Activated naive CD8-positive, alpha-beta T cell treated with anti-CD3 and anti-CD28 coated beads for 36 hours (primary cell): ENCODE results near the gene SRPK2. TPM values are rescaled to one million over a fixed set of nuclear protein-coding genes. Genes with fewer than 3 reads are reported as not detected.
"Not testable (repeated sequence)": the region's sequence is repeated elsewhere in the genome, so short reads cannot be mapped to it uniquely, and the experiment has no call there.

ENCODE experiments used
- DNase-seq: peaks from one replicate; pipeline ENCODE4 v3.0.0; 2021
- H3K27ac Mint-ChIP-seq: one replicate; pipeline ENCODE4 v1.8.0; 2022; ENCODE audit warnings: mild to moderate bottlenecking, moderate library complexity, mixed read lengths
- H3K27me3 Mint-ChIP-seq: one replicate; pipeline ENCODE4 v1.8.0; 2022; ENCODE audit warnings: mild to moderate bottlenecking, mixed read lengths
- H3K36me3 Mint-ChIP-seq: one replicate; pipeline ENCODE4 v1.8.0; 2021; ENCODE audit warnings: mild to moderate bottlenecking, mixed read lengths
- H3K4me1 Mint-ChIP-seq: one replicate; pipeline ENCODE4 v1.8.0; 2021; ENCODE audit warnings: mixed read lengths
- H3K4me3 Mint-ChIP-seq: one replicate; pipeline ENCODE4 v1.8.0; 2022; ENCODE audit warnings: mild to moderate bottlenecking, moderate library complexity, mixed read lengths
- H3K9me3 Mint-ChIP-seq: one replicate; pipeline ENCODE4 v1.8.0; 2022; ENCODE audit warnings: mixed read lengths
- total RNA-seq, 2 experiments: library from RNA; stranded (reverse); gene quantifications; one replicate each; pipeline ENCODE4 v1.2.3, GENCODE V29; 2021

Gene SRPK2
- total RNA-seq, 2 experiments from 2014 or later = 38.2 to 38.8 TPM

DNA sequence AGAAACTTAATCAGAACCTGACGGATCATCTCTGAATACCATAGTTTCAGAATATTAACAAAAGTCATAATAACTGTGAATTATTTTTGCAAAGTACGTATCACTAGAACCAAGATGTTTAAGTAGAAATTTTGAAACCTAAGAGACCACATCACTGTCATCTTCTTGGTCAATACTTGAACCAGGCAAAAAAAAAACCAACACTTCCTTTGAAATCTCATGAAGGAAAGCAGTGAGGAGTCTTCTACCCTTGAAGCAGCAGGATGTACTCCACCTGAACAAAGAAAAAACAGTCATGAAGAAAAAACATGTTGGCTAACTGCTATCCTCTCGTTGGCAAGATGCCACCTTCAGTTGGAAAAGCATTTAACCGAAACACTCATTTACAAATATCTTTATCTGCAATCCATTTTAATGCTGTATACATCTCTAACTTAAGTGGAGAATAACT lies 82.4 kb downstream of the SRPK2 start:
- H3K27ac Mint-ChIP-seq = peak overlapping the region; percentile 78
- H3K9me3 Mint-ChIP-seq = peaks cover 1% of the 10 kb centered on the region
- no peak for DNase-seq
- H3K36me3 Mint-ChIP-seq = peaks cover 19% of the 10 kb centered on the region
- peak overlapping the region; percentile 11 for H3K4me3 Mint-ChIP-seq
- H3K4me1 Mint-ChIP-seq = peaks cover 62% of the 10 kb centered on the region
- H3K27me3 Mint-ChIP-seq = no peaks in the 10 kb centered on the region

DNA sequence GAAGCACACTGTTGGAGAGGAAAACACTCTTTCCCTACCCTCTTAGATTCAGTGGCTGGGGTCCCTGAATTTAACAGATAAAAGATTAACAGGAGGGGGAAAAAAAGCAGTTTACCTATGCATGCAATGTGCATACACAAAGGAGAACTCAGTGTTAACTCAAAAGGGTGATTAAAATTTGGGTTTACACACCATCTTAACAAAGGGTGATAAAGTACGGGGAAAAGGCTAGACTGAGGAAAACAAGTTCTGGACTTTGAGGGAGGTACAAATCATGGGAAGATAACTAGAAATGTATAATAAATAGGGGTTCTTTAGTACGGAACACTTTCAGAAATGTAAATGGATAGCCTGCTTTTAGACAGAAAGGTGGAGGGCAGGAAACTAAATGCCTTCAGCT lies 83.1 kb downstream of the SRPK2 start:
- peaks cover 22% of the 10 kb centered on the region for H3K36me3 Mint-ChIP-seq
- H3K27me3 Mint-ChIP-seq = no peaks in the 10 kb centered on the region
- peaks cover 62% of the 10 kb centered on the region for H3K4me1 Mint-ChIP-seq

DNA sequence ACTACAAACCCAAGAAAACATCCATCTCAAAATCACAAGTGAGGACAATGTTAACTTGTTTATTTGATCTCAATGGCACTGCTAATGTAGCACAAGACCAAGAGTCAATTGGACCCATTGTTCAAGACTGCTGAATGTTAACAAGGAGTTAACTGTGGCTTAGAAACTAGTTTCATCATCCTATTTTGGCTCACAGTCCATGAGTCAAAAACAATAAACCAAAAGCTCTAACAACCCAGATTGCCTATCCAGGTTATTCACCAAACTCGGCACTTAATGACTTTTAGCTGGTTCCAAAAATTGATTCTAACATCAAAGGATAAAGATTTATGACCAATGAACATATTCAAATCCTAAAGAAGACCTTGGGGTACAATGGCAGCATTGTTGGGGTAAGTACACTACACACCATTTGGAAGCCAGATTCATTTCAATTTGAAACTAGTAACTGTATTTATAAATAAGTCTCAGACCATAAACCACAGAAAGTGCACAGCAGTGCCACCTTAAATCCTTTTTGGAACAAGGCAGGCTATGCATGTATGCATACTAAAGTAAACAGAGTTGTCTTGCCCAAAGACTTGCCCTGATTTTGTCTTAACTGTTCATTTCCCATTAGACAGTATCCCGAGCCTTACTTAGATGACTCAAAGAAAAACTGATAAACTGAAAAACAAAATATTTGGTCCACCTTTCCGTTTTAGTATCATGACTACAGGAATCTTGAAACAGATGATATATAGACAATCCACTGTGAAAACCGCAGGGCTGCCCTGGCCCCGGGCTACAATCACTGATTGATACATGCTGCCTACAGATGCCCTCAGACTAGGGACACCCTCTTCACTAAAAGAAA lies 84.5 kb downstream of the SRPK2 start:
- Mint-ChIP-seq H3K4me3 (no peak overlapping the region), H3K27ac (peak overlapping the region; percentile 12), H3K9me3 (peaks cover 4% of the 10 kb centered on the region)

More for the DNA sequence above, 83.1 kb downstream of the SRPK2 start:
- Mint-ChIP-seq H3K9me3 (peaks cover 2% of the 10 kb centered on the region), H3K27ac (peak overlapping the region; percentile 78), H3K4me3 (no peak overlapping the region)
- no peak for DNase-seq

DNA sequence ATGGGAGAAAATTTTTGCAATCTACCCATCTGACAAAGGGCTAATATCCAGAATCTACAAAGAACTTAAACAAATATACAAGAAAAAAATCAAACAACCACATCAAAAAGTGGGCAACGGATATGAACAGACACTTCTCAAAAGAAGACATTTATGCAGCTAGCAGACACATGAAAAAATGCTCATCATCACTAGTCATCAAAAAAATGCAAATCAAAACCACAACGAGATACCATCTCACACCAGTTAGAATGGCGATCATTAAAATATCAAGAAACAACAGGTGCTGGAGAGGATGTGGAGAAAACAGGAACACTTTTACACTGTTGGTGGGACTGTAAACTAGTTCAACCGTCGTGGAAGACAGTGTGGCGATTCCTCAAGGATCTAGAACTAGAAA lies 88.1 kb downstream of the SRPK2 start:
- peak overlapping the region; percentile 74 for H3K27ac Mint-ChIP-seq
- peaks cover 34% of the 10 kb centered on the region for H3K36me3 Mint-ChIP-seq
- H3K27me3 Mint-ChIP-seq, H3K9me3 Mint-ChIP-seq, DNase-seq: not testable (repeated sequence)
- H3K4me1 Mint-ChIP-seq = peaks cover 58% of the 10 kb centered on the region
- H3K4me3 Mint-ChIP-seq = peak overlapping the region; percentile 4

More for the DNA sequence above, 84.5 kb downstream of the SRPK2 start:
- H3K27me3 Mint-ChIP-seq = no peaks in the 10 kb centered on the region
- DNase-seq = no peak
- peaks cover 27% of the 10 kb centered on the region for H3K36me3 Mint-ChIP-seq
- H3K4me1 Mint-ChIP-seq = peaks cover 59% of the 10 kb centered on the region

DNA sequence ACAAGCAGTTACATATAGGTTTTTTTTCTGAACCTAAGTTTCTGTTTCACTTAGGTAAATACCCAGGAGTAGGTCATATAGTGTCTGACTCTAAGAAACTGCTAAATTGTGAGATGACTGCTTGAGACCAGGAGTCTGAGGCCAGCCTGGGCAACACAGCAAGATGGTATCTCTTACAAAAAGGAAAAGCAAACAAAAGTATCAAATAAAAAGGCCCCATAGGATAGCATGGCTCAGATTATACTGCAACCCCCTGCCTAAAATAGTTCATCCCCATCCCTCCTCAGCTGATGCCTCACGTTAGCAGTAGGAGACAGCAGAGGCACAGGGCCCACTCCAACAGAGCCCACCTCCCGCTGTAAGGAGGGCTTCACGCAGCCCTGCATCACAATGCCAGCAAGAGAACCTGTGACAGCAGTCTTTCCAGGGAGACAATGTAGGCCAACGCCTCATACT lies 90.3 kb downstream of the SRPK2 start:
- H3K4me3 Mint-ChIP-seq = peak overlapping the region; percentile 23
- H3K27ac Mint-ChIP-seq = peak overlapping the region; percentile 78
- peaks cover 29% of the 10 kb centered on the region for H3K36me3 Mint-ChIP-seq
- peaks cover 46% of the 10 kb centered on the region for H3K4me1 Mint-ChIP-seq
- H3K27me3 Mint-ChIP-seq = no peaks in the 10 kb centered on the region
- peaks cover 6% of the 10 kb centered on the region for H3K9me3 Mint-ChIP-seq
- no peak for DNase-seq

DNA sequence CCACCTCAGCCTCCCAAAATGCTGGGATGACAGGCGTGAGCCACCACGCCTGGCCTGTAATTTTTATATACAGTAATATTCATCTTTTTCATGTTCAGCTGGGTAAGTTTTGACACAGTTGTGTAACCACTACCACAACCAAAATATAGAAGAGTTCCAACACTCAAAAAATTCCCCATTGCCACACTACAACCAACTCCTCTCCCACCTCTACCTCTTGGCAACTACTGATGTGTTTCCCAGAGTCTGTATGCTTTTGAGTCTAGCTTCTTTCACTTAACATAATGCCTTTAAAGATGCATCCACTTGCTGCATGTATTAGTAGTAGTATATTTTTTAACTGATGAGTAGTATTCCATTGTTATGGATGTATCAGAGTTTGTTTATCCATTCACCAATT lies 90.7 kb downstream of the SRPK2 start:
- peaks cover 26% of the 10 kb centered on the region for H3K36me3 Mint-ChIP-seq
- H3K4me3 Mint-ChIP-seq = no peak overlapping the region
- peaks cover 6% of the 10 kb centered on the region for H3K9me3 Mint-ChIP-seq
- no peaks in the 10 kb centered on the region for H3K27me3 Mint-ChIP-seq
- no peak for DNase-seq
- peak overlapping the region; percentile 78 for H3K27ac Mint-ChIP-seq
- peaks cover 46% of the 10 kb centered on the region for H3K4me1 Mint-ChIP-seq

DNA sequence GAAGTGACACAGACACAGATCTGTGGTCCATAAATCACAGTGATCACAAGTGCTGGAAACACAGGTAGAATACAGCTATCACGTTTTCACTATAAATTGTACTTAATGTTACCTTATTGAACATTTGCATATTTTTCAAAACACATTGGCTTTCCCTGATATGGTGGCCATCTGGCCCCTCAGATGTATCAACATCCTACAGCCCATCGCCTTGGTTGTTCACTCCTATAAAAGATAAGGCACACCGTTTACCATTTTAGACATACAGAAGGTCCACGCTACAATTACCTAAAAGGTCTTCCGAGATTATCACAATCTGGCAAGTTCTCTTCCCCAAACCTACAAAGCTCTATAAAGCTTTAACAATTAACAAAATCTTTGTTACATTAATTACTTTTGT lies 91.4 kb downstream of the SRPK2 start:
- Mint-ChIP-seq H3K4me3 (no peak overlapping the region), H3K27ac (no peak overlapping the region), H3K4me1 (peaks cover 46% of the 10 kb centered on the region), H3K27me3 (no peaks in the 10 kb centered on the region), H3K9me3 (peaks cover 4% of the 10 kb centered on the region), H3K36me3 (peaks cover 25% of the 10 kb centered on the region)
- DNase-seq = no peak

DNA sequence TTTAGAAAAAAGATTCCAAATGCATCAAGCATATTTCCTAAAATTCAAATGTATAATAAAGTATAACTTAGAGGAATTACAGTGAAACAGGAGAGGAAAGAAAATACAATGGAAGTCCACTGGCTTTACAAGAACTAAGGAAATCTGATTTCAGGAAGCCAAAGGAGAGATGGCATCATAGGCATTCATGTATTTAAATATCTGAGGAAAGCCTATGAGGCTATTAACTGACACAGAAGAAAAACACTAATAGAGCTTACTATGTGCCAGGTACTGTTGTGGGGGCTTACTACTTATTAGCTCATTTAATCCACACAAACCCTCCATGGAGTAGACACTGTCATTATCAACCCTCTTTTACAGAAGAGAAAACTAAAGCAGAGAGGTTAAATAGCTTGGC lies 92.2 kb downstream of the SRPK2 start:
- no peak overlapping the region for H3K4me3 Mint-ChIP-seq
- no peaks in the 10 kb centered on the region for H3K27me3 Mint-ChIP-seq
- no peak overlapping the region for H3K27ac Mint-ChIP-seq
- no peak for DNase-seq
- peaks cover 4% of the 10 kb centered on the region for H3K9me3 Mint-ChIP-seq
- peaks cover 21% of the 10 kb centered on the region for H3K36me3 Mint-ChIP-seq
- peaks cover 42% of the 10 kb centered on the region for H3K4me1 Mint-ChIP-seq

DNA sequence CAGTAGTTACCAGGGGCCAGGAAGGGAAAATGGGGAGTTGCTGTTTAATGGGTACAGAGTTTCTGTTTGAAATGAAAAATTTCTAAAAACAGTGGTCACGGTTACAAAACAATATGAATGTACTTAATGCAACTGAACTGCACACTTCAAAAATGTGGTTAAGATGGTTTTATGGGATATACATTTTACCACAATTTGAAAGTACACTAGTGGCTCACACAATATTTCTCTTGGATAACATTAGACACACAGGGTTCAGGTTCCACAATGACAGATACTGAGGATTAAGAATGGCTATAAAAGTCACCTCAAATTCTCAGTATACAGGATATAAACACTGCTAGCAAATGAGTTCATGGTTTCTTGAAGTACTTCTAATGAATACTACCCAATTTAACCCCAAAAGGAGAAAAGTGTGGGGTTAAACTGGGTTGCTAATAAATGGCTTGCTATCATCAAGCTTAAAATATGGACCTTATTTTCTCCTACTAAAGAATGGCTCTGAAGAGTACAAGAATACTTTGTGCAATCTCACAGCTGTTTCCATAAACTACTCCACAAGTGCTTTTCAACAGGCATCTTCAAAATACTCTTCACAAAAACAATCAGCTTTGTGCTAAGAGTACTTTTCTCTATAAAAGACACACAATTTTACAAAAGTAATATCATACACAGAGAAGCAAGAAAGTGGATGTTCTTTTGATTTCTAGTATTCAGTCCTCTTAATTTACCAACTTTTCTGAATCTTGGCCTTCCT lies 92.9 kb downstream of the SRPK2 start:
- H3K27me3 Mint-ChIP-seq = no peaks in the 10 kb centered on the region
- H3K27ac Mint-ChIP-seq = peak overlapping the region; percentile 34
- DNase-seq = no peak
- H3K36me3 Mint-ChIP-seq = peaks cover 18% of the 10 kb centered on the region
- peaks cover 4% of the 10 kb centered on the region for H3K9me3 Mint-ChIP-seq
- peaks cover 40% of the 10 kb centered on the region for H3K4me1 Mint-ChIP-seq
- H3K4me3 Mint-ChIP-seq = no peak overlapping the region

DNA sequence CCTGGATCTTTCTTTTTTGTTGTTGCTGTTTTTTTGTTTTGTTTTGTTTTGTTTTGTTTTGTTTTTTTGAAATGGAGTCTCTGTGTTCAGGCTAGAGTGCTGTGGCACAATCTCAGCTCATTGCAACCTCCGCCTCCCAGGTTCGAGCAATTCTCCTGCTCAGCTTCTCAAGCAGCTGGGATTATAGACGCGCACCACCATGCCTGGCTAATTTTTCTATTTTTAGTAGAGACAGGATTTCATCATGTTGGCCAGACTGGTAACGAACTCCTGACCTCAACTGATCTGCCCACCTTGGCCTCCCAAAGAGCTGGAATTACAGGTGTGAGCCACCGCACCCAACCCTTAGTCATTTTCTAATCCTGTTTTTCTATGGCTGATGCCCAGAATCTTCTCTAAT lies 94.2 kb downstream of the SRPK2 start:
- H3K36me3 Mint-ChIP-seq = peaks cover 11% of the 10 kb centered on the region
- DNase-seq, H3K27ac Mint-ChIP-seq, H3K4me3 Mint-ChIP-seq, H3K9me3 Mint-ChIP-seq, H3K27me3 Mint-ChIP-seq: not testable (repeated sequence)
- H3K4me1 Mint-ChIP-seq = peaks cover 38% of the 10 kb centered on the region

DNA sequence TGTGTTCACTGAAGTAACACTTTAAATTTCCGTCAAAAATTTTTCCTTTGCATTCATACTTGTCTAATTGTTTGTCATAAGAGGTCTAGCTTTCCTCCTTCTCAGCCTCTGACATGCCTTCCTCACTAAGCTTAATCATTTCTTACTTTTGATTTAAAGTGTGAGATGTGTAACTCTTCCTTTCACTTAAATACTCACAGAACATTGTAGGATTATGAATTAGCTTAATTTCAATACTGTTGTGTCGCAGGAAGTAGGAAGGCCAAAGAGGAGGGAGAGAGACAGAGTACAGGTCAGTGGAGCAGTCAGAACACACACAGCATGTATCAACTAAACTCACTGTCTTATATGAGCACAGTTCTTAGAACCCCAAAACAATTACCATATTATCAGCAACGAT lies 99.0 kb downstream of the SRPK2 start:
- Mint-ChIP-seq H3K27ac (peak overlapping the region; percentile 21), H3K9me3 (no peaks in the 10 kb centered on the region), H3K4me3 (no peak overlapping the region), H3K27me3 (no peaks in the 10 kb centered on the region), H3K36me3 (peaks cover 5% of the 10 kb centered on the region), H3K4me1 (peaks cover 18% of the 10 kb centered on the region)
- DNase-seq = no peak

DNA sequence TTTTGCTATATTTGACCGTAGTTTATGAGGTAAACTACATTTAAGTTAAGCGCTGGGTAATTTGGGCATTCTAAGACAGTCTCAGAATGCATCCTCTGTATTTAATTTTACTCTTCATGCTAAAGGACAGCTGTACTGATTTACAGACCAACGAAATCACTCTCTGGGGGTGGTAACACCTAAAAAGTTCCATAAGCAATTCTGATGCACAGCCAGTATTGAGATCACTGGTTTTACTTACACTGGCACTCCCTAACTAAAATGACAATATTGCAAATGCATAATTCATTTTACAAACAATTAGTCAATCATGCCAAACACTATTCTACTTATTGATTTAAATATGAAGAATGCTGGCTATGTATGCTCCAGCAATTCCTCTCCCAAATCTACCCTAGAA lies 102.3 kb downstream of the SRPK2 start:
- Mint-ChIP-seq H3K4me1 (peaks cover 31% of the 10 kb centered on the region), H3K27ac (no peak overlapping the region), H3K4me3 (no peak overlapping the region), H3K27me3 (no peaks in the 10 kb centered on the region), H3K9me3 (no peaks in the 10 kb centered on the region), H3K36me3 (peaks cover 1% of the 10 kb centered on the region)
- no peak for DNase-seq

DNA sequence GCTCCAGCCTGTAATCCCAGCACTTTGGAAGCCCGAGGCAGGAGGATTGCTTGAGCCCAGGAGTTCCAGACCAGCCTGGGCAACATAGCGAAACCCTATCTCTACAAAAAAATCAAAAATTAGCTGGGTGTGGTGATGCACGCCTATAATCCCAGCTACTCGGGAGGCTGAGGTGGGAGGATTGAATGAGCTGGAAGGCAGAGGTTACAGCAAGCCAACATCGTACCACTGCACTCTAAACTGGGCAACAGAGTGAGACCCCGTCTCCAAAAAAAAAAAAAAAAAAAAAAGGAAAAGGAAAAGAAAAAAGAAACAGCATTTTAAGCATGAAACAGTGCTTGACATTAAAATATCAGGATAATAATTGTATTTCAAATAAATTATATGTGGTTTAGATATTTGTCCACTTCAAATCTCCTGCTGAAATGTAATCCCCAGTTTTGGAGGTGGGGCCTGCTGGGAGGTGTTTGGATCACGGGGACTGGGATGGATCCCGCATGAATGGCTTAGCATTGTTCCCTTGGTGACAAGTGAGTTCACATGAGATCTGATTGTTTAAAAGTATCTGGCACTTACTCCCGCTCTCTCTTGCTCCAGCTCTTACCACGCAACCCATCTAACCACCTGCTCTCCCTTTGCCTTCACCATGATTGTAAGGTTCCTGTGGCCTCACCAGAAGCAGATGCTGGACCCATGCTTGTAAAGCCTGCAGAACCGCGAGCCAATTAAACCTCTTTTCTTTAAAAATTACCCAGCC lies 103.4 kb downstream of the SRPK2 start:
- H3K36me3 Mint-ChIP-seq = peaks cover 3% of the 10 kb centered on the region
- H3K4me1 Mint-ChIP-seq = peaks cover 35% of the 10 kb centered on the region
- no peak for DNase-seq
- no peak overlapping the region for H3K27ac Mint-ChIP-seq
- no peaks in the 10 kb centered on the region for H3K27me3 Mint-ChIP-seq
- H3K4me3 Mint-ChIP-seq = no peak overlapping the region
- no peaks in the 10 kb centered on the region for H3K9me3 Mint-ChIP-seq

DNA sequence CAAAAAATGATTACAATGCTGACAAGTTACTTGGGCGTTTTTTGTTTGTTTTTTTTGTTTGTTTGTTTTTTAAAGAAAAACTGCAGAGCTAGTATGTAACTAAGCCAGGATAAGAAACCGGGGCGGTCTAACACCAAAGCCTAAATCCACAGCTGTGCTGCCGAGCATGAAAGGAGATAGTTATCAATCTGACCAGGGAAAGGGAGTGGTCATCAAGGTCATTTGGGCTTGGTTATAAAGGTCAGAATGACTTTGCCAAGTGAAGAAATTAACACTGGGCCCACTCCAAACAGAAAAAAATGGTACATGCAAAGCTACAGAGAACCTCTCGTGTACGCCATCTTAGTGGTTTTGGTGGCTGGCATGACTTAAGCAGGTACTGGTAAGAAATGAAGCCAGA lies 104.7 kb downstream of the SRPK2 start:
- DNase-seq = no peak
- Mint-ChIP-seq H3K9me3 (no peaks in the 10 kb centered on the region), H3K4me1 (peaks cover 33% of the 10 kb centered on the region), H3K27me3 (no peaks in the 10 kb centered on the region), H3K36me3 (peaks cover 1% of the 10 kb centered on the region), H3K4me3 (no peak overlapping the region), H3K27ac (no peak overlapping the region)

DNA sequence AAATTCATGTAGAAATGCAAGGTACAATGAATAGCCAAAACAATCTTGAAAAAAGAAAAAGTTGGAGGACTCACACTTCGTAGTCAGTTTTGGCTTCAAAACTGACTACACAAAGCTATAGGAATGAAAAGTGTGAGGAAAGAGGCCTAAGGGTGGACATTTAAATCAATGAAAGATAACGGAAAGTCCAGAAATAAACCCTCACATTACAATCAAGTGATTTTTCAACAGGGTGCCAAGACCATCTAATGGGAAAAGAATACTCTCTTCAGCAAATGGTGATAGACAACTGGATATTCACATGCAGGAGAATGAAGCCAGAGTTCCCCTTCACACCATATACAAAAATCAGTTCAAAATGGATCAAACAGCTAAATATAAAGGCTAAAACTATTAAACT lies 106.8 kb downstream of the SRPK2 start:
- no peaks in the 10 kb centered on the region for H3K27me3 Mint-ChIP-seq
- H3K9me3 Mint-ChIP-seq = no peaks in the 10 kb centered on the region
- no peak overlapping the region for H3K27ac Mint-ChIP-seq
- H3K4me1 Mint-ChIP-seq = peaks cover 33% of the 10 kb centered on the region
- no peak for DNase-seq
- no peak overlapping the region for H3K4me3 Mint-ChIP-seq
- H3K36me3 Mint-ChIP-seq = peaks cover 1% of the 10 kb centered on the region
